CD14-positive monocyte (primary cell): ENCODE measurements around the gene ACTR6. TPM values are rescaled to one million over a fixed set of nuclear protein-coding genes. Genes with fewer than 3 reads are reported as not detected.
A peak's percentile ranks its signal among the peaks of the same experiment; 100 is the strongest.
"Not testable (repeated sequence)": the region's sequence is repeated elsewhere in the genome, so short reads cannot be mapped to it uniquely, and the experiment has no call there.

Experiments
- DNase-seq, 3 donors: peaks; one replicate each; pipeline ENCODE4 v3.0.0-alpha.2; 2011 to 2022
- H2AFZ ChIP-seq: 2 replicates; pipeline ENCODE4 v1.6.0; 2012; ENCODE audit warnings: mild to moderate bottlenecking, low read depth, low read length, inconsistent platforms; ENCODE audit not compliant: insufficient read depth, poor library complexity, severe bottlenecking
- H3K27ac ChIP-seq, 2 donors: 1 replicate in 1 of 2; 2 replicates in 1 of 2; pipeline ENCODE4 v1.5.1; 2012 to 2013; ENCODE audit warnings: low read length in 2 of 2, control low read depth in 1 of 2, inconsistent platforms in 1 of 2, low read depth in 1 of 2, mild to moderate bottlenecking in 1 of 2
- H3K27me3 ChIP-seq, 2 donors: one replicate each; pipeline versions ENCODE4 v1.6.0 to v1.6.1; 2011 to 2013; ENCODE audit warnings: low read length in 2 of 2; ENCODE audit not compliant: control insufficient read depth in 2 of 2, insufficient read depth in 2 of 2
- H3K36me3 ChIP-seq, 2 donors: replicated peaks in 1 of 2; 1 replicate in 1 of 2; 2 replicates in 1 of 2; pipeline versions ENCODE4 v1.5.1 to v1.6.1; 2012 to 2013; ENCODE audit warnings: low read length in 2 of 2, control low read depth in 1 of 2, inconsistent platforms in 1 of 2, mild to moderate bottlenecking in 1 of 2; ENCODE audit not compliant: insufficient read depth in 2 of 2, control insufficient read depth in 1 of 2
- H3K4me1 ChIP-seq, 2 donors: 1 replicate in 1 of 2; 2 replicates in 1 of 2; pipeline versions ENCODE4 v1.5.1 to v1.6.1; 2012 to 2013; ENCODE audit warnings: low read length in 2 of 2, control low read depth in 1 of 2, inconsistent platforms in 1 of 2, mild to moderate bottlenecking in 1 of 2, moderate library complexity in 1 of 2; ENCODE audit not compliant: insufficient read depth in 2 of 2, control insufficient read depth in 1 of 2
- H3K4me2 ChIP-seq: replicated peaks from 2 replicates; pipeline ENCODE3; 2012; ENCODE audit warnings: low read length, moderate library complexity, mild to moderate bottlenecking; ENCODE audit not compliant: poor library complexity, severe bottlenecking; ENCODE audit errors: extremely low read depth
- H3K4me3 ChIP-seq, 3 experiments: fragments of 200-600 bp in 1 of 3; sonication (generic) in 1 of 3; replicated peaks in 1 of 3; 1 replicate in 2 of 3; 2 replicates in 1 of 3; pipeline ENCODE4 v1.5.1; 2011 to 2013; ENCODE audit warnings: low read length in 3 of 3, mild to moderate bottlenecking in 3 of 3, control low read depth in 2 of 3, low read depth in 2 of 3, inconsistent platforms in 1 of 3, moderate library complexity in 1 of 3
- H3K79me2 ChIP-seq: 2 replicates; pipeline ENCODE4 v1.6.0; 2012; ENCODE audit warnings: mild to moderate bottlenecking, control low read depth, inconsistent platforms, low read length, moderate library complexity; ENCODE audit not compliant: insufficient read depth
- H3K9ac ChIP-seq: 2 replicates; pipeline ENCODE4 v1.6.0; 2017; ENCODE audit warnings: low read length, mild to moderate bottlenecking; ENCODE audit not compliant: insufficient read depth, poor library complexity, severe bottlenecking
- H3K9me3 ChIP-seq, 2 donors: replicated peaks in 1 of 2; 1 replicate in 1 of 2; 2 replicates in 1 of 2; pipeline versions ENCODE4 v1.5.1 to v1.6.1; 2012 to 2013; ENCODE audit warnings: low read length in 2 of 2, control low read depth in 1 of 2; ENCODE audit not compliant: control insufficient read depth in 1 of 2, insufficient read depth in 1 of 2
- H4K20me1 ChIP-seq: 2 replicates; pipeline ENCODE4 v1.6.0; 2012; ENCODE audit warnings: mild to moderate bottlenecking, low read length, control low read depth, moderate library complexity; ENCODE audit not compliant: insufficient read depth
- H3K27ac Mint-ChIP-seq, 7 donors: one replicate each; pipeline ENCODE4 v1.8.0; 2020; ENCODE audit warnings: mild to moderate bottlenecking in 7 of 7, mixed read lengths in 7 of 7, moderate library complexity in 6 of 7, inconsistent platforms in 2 of 7
- H3K27me3 Mint-ChIP-seq, 3 donors: one replicate each; pipeline ENCODE4 v1.8.0; 2021 to 2022; ENCODE audit warnings: low read depth in 3 of 3, mild to moderate bottlenecking in 3 of 3, mixed read lengths in 3 of 3, moderate library complexity in 3 of 3, inconsistent platforms in 1 of 3
- H3K36me3 Mint-ChIP-seq, 2 donors: one replicate each; pipeline ENCODE4 v1.8.0; 2020; ENCODE audit warnings: mixed read lengths in 2 of 2, inconsistent platforms in 1 of 2, mild to moderate bottlenecking in 1 of 2
- H3K4me1 Mint-ChIP-seq: one replicate; pipeline ENCODE4 v1.8.0; 2020; ENCODE audit warnings: mild to moderate bottlenecking, mixed read lengths
- H3K4me3 Mint-ChIP-seq, 2 donors: one replicate each; pipeline ENCODE4 v1.8.0; 2020; ENCODE audit warnings: mild to moderate bottlenecking in 2 of 2, mixed read lengths in 2 of 2, moderate library complexity in 1 of 2
- H3K9me3 Mint-ChIP-seq, 7 donors: one replicate each; pipeline ENCODE4 v1.8.0; 2020 to 2022; ENCODE audit warnings: mixed read lengths in 7 of 7, mild to moderate bottlenecking in 6 of 7, moderate library complexity in 6 of 7, inconsistent platforms in 2 of 7
- CTCF ChIP-seq: fragments of 200-600 bp; IDR thresholded peaks from one replicate; pipeline ENCODE4 v1.8.0; 2022; ENCODE audit warnings: antibody characterized with exemption, mild to moderate bottlenecking
- WGBS: methylation state at CpG from one replicate; pipeline ENCODE4 v1.1.5; 2013; ENCODE audit warnings: missing lambda C conversion rate; ENCODE audit not compliant: insufficient coverage; 5-methylcytosine and 5-hydroxymethylcytosine counted together
- intact Hi-C, 2 donors: fragments of 100-400 bp; cut with micrococcal nuclease; formaldehyde crosslinking; loops; one replicate each; pipeline versions ENCODE4 v1.15.0 to v1.15.1; 2023
- polyA plus RNA-seq, 3 donors: library from polyadenylated mRNA; depleted of rRNA in 1 of 3; unstranded in 2 of 3; stranded (reverse) in 1 of 3; fragments of 300-500 nt in 2 of 3; fragments of >200 nt in 1 of 3; fragmentation: Illumina TruSeq in 2 of 3; gene quantifications; 1 replicate in 2 of 3; 2 replicates in 1 of 3; pipeline ENCODE4 v1.2.3, GENCODE V29; 2012 to 2021

ACTR6 gene
- polyA plus RNA-seq, 3 donors, result 5.5 to 17.8 (median 16.2) TPM

DNA sequence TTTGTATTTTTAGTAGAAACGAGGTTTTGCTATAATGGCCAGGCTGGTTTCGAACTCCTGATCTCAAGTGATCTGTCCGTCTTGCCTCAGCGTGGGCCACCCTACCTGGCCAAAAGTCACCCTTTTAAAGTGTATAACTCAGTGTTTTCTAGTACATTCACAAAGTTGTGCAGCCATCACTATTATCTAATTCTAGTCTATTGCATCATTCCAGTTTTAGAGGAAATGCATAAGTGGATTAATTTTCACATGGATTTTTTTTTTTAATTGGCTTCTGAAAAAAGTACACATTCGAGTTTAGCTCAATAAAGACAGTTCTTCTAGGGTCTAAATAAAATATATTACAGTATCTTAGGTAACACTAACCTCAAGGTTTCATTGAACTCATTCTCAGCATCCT lies 62.5 kb downstream of the ACTR6 start:
- no peak overlapping the region for H2AFZ ChIP-seq
- H3K9ac ChIP-seq, result no peak overlapping the region
- peaks cover 0 to 2% (median 0%) of the 10 kb centered on the region in 3 donors for H3K27me3 Mint-ChIP-seq
- H3K4me3 Mint-ChIP-seq, result no peak overlapping the region
- intact Hi-C loops, result loop anchor here in 1 of 2 donors (10.0 kb wide), 2 partner anchors 118 to 312 kb away; partner anchors contain the start of genes BLTP3B and GAS2L3
- no peak overlapping the region for H3K4me3 ChIP-seq
- 100% methylated on average over 4 of the region's 5 CpGs for WGBS
- peaks cover 9 to 11% of the 10 kb centered on the region in 2 donors for H3K4me1 ChIP-seq
- H3K36me3 ChIP-seq, result no peaks in the 10 kb centered on the region
- H3K36me3 Mint-ChIP-seq, result no peaks in the 10 kb centered on the region
- H3K27me3 ChIP-seq, result no peaks in the 10 kb centered on the region
- TF ChIP-seq CTCF, result no peak
- H3K4me2 ChIP-seq, result no peak overlapping the region
- peaks cover 8% of the 10 kb centered on the region for H3K79me2 ChIP-seq
- no peak for DNase-seq
- no peaks in the 10 kb centered on the region for H3K9me3 ChIP-seq
- peaks cover 0 to 6% (median 0%) of the 10 kb centered on the region in 7 donors for H3K9me3 Mint-ChIP-seq
- no peak overlapping the region for H3K27ac Mint-ChIP-seq
- H3K27ac ChIP-seq, result no peak overlapping the region
- H3K4me1 Mint-ChIP-seq, result peaks cover 8% of the 10 kb centered on the region
- no peaks in the 10 kb centered on the region for H4K20me1 ChIP-seq

DNA sequence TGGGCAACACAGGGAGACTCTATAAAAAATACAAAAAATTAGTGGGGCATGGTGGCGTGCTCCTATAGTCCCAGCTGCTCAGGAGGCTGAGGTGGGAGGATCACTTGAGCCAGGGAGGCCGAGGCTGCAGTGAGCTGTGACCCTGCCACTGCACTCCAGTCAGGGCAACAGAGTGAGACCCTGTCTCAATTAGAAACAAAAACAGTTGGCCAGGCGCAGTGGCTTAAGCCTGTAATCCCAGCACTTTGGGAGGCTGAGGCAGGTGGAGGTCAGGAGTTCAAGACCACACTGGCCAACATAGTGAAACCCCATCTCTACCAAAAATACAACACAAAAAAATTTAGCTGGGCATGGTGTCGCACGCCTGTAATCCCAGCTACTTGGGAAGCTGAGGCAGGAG lies 64.5 kb downstream of the ACTR6 start:
- H3K27me3 ChIP-seq, H3K36me3 ChIP-seq, H2AFZ ChIP-seq, H3K27me3 Mint-ChIP-seq, H3K36me3 Mint-ChIP-seq, H3K4me2 ChIP-seq, H3K4me3 ChIP-seq, H3K27ac ChIP-seq, H3K9ac ChIP-seq, H3K9me3 ChIP-seq, DNase-seq, H3K9me3 Mint-ChIP-seq: not testable (repeated sequence)
- H4K20me1 ChIP-seq, result peaks cover 15% of the 10 kb centered on the region
- H3K4me3 Mint-ChIP-seq, result peak overlapping the region in 1 of 2 donors; percentile 20
- WGBS, result 100% methylated on average over 2 of the region's 5 CpGs
- intact Hi-C loops, result loop anchor here (5.0 to 10.0 kb wide), 4 partner anchors 63 to 310 kb away; partner anchors contain the start of genes ACTR6 (in 2 of the 2), BLTP3B (in 2 of the 2) and GAS2L3 (in 1 of the 2)
- H3K4me1 Mint-ChIP-seq, result peaks cover 25% of the 10 kb centered on the region
- H3K79me2 ChIP-seq, result peaks cover 28% of the 10 kb centered on the region
- peaks cover 25 to 31% of the 10 kb centered on the region in 2 donors for H3K4me1 ChIP-seq
- peak overlapping the region in 1 of 7 donors; percentile 13 for H3K27ac Mint-ChIP-seq
